GM18951 (cell line): ENCODE measurements around the gene HOXD12.

ENCODE experiments used
- POLR2A ChIP-seq: IDR thresholded peaks from 4 replicates; pipeline ENCODE4 v1.6.1; 2011; ENCODE audit warnings: mild to moderate bottlenecking; ENCODE audit not compliant: insufficient read length, insufficient read depth; ENCODE audit errors: extremely low read depth
- in situ Hi-C: fragments of 300-500 bp; cut with MboI; formaldehyde crosslinking; loops from one replicate; pipeline ENCODE4 v1.12.0; 2022; ENCODE audit warnings: low sequenced_read_pairs, mixed read lengths, inconsistent platforms; ENCODE audit not compliant: unreplicated experiment

Gene HOXD12

DNA sequence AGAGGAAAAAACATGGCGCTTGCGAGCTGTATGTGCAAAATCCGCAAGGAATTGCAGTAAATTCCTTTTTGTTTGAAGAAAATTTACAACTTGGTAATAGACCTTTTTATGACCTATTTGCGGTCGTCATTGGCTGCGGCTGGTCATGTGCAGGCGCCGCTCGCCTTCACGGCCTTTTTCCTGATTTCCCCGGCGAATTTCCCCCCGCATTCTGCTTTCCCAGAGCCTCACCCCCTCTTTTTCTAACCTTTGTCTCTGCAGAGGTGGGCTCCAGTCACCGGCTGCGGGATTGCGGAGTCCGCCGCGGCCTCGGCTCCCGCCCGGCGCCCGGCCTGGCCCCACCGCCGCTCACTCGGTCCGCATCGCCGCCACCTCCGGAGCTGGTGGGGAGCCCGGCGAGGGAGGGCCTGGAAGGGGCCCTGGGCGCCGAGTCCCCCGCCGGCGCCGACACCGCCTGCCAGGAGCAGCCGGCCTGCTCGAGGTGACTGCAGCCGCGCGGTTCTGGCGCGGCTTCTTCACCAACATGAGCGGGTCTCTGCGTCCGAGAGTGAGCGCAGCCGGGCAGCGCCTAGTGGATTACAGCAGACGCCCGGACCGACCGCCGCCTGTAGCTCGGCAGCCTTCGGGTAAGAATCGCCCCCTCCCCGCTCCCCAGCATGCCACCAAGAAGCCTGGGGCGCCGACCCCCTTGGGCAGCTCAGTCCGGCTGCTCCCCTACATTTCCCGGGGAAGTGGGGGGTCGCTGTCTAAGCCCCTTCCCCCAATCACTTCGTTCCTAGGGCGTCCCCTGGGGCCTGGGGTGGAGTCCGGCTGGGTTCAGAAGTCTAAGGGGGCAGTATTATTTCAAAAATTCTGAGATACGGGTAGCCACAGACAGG lies 37.0 kb downstream of the HOXD12 start:
- in situ Hi-C loops, result no loop called here
- TF ChIP-seq POLR2A, result no peak

DNA sequence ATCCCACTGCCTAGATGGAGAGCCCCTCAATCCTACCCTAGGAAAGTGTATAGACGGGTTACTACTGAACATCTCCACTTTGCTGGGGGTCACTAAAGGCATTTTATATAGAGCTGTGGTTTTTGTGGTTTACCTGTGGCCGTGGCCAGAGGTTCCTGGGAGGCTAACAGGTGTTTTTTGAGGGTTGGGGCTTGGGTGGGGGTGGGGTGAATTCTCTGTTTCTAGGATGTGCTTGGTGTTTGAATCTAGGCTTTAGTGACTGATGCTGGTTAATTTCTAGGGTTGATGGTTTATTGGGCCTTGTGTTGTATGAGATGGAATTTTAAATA lies 37.6 kb downstream of the HOXD12 start:
- in situ Hi-C loops, result no loop called here
- TF ChIP-seq POLR2A, result no peak

DNA sequence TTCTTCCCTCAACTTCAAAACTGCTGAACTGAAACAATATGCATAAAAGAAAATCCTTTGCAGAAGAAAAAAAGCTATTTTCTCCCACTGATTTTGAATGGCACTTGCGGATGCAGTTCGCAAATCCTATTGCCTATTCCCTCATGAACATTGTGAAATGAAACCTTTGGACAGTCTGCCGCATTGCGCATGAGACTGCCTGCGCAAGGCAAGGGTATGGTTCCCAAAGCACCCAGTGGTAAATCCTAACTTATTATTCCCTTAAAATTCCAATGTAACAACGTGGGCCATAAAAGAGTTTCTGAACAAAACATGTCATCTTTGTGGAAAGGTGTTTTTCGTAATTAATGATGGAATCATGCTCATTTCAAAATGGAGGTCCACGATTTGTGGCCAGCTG lies 38.3 kb downstream of the HOXD12 start:
- in situ Hi-C loops, result no loop called here
- no peak for TF ChIP-seq POLR2A

DNA sequence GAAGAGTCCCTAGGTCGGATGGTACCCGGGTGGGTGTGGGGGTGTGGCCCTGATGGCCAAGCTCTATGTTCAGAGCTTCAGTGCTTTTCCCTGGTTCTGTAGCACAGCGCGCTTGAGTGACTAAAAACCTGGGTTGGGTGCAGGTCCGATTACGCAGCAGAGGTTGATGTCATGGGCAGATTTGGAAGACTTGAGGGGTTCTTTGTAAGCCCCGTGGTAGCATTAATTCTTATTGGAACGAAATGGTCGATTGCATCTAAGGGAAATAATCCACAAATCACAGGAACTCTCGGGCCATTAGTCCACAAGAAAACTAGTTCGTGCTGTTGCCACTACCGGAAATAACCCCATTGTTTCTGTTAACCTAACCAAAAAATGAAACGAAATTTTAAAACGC lies 38.9 kb downstream of the HOXD12 start:
- TF ChIP-seq POLR2A, result no peak
- in situ Hi-C loops, result no loop called here

DNA sequence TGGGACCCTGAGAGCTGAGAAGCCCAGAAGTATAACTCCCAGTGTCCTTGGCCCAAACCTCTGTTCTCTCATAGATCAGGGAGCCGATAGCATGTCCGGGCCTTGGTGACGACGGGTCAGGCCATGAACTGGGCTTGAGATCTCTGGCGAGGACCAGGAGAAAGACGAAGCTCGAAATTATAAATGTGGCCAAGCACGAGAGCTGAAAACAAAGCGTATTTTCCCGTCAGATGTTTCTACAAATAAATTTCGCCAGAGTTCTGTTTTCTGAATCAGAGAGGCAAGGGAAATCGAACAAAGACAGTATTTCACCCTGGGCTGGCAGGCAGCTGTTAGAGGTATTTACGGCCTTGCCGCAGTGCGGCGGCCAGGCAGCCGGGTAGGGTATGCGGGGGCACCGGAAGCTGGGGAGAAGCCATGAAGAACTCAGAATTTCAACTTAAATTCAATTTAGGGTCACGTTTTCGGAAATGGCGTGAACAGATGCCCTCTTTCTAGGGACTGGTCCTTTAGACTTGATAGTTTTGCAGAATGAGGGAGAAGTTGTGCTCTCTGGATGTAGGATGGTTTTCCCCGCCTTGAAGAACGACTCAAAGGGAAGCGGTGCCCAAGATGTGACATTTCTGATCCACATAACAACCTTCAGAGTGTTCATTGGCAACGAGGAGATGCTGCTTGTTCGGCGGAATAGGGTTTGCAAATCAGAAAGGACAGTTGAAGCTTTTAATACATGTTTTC lies 39.5 kb downstream of the HOXD12 start:
- in situ Hi-C loops, result no loop called here
- no peak for TF ChIP-seq POLR2A

DNA sequence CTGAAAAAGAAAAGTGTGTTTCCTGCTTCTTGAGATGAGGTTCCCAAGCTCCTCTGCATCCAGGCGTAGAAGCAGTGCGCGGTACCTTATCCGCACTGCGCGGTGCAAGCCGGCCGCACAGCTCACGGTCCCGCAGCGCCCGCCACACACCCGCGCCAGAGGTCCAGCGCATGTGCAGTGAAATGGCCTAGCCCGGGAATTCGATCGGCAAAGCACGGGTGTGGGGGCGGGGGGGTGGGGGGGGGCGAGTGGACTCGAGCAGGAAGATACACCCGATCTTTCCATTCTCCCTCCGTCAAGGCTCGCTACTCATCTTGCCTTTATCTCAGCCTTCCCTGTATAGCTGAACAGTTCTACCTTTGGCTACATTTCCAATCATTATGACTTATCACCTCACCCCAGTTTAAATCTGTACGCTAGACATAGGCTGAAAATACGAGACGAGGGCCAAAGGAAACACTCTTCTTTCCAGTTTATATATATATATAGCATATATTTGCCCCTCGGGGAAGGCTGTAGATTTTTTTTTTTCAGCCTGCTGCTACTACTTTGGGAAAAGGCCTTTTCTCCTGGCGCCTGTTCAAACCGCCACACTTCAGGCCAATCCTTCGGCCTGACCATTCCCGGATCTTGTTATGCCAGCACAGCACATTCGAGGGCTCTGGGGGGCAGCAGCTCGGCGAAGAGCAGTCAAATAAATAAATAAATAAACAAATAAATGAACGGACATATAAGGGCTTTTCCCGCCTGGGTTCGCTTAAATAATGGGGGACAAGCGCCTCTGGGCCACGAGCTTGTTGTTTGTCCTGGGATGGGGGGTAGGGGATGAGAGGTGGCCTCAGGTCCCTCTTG lies 40.3 kb downstream of the HOXD12 start:
- TF ChIP-seq POLR2A, result no peak
- in situ Hi-C loops, result loop anchor here (10.0 kb wide), 2 partner anchors 315 to 415 kb away; no protein-coding TSS in a partner anchor

DNA sequence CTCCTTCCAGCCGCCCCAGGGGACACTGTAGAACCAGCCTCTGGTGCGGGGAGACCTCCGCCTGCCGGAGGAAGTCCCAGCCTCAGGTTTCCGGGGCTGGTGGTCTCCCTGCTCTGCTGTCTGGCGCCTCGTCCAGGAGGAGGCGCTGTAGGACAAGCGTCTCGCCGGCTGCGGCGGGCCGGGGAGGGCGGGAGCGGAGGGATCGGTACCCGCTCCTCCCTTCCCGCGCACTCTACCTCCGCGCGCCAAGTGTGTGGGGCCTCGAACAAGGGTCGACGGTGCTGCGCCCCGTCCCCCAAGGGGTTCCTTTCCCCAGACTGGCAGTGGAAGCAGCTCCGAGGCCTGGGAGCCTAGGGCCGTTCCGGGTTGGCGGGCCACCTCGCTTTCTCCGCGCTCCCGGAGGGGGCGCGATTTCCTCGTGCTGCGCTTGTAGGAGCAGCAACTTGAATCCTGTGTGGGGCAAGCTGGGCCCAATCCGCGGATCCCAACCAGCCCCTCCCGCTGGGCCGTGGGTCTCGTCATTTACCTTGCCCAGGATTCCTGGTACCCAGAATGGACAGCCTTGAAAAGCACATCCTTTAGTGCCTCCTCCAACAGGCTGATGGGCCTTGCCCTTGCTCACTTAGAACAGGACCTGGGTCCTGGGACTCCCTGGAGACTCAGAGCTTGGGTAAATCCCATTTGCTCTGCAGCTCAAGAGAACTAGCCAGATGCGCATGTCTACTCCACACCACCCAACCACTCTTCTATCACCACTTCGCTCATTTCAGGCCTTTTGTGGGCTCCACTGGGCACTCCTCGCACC lies 41.1 kb downstream of the HOXD12 start:
- in situ Hi-C loops, result loop anchor here (10.0 kb wide), 2 partner anchors 314 to 414 kb away; no protein-coding TSS in a partner anchor
- no peak for TF ChIP-seq POLR2A

DNA sequence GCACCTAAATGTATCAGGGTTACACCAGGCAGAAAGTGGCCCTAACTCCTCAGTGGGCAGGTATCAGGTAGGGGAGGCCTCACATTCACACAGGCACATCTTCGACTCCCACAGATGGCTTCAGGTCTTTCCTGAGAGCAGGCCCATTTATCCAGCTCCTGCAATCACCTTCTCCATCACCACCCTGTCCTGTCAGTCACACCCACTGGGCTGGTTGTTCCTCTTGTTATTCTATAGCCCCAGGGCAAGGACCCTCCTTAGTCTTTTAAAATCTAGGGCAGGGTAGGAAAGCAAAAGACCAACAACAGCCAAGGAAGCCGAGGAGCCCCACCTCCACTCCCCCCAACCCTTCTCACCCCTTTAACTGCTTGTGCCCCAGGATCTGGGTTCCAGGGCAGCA lies 42.7 kb downstream of the HOXD12 start:
- in situ Hi-C loops, result loop anchor here (10.0 kb wide), 2 partner anchors 313 to 413 kb away; no protein-coding TSS in a partner anchor
- TF ChIP-seq POLR2A, result no peak

DNA sequence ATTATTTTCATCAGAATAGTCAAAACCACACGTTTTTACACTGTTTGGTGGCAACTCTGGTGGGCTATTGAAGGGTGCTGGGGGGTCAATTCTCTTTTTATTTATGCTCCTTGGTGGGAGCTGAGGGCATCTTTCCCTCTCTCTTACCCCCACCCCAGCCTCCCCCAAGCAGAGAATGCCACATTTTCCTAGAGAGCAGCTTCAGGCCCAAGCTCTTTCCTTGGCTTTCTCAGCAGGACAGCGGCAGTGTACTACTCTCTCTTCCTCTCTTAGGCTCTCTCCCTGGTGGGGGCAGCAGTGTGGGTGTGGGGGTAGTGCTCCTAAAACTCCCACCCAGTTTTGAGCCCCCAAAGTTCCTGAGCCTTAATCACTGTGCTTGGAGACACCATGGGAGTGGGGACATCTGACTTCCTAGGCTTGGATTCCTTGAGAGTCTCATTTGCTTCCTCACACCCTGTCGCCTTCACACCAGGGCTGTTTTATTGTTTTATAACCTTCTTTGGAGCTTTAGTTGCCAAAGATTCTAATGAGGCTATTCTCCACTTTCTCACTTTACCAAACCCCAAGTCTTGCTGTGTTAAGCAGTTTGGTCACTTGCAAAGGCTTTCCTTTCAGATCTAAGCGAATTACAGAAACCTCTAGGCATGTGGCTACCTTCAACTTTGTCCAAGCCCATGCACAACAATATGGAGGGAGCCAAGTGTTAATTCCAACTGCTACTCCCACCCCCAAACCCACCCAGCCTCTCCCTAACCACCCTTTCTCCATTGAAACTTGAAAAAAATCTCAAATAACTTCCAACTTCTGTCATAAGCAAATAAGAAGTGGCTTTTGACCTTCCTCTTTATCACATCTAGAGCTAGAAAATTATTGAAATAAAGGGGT lies 45.7 kb downstream of the HOXD12 start:
- in situ Hi-C loops, result loop anchor here (10.0 kb wide), 2 partner anchors 309 to 409 kb away; no protein-coding TSS in a partner anchor
- TF ChIP-seq POLR2A, result no peak

DNA sequence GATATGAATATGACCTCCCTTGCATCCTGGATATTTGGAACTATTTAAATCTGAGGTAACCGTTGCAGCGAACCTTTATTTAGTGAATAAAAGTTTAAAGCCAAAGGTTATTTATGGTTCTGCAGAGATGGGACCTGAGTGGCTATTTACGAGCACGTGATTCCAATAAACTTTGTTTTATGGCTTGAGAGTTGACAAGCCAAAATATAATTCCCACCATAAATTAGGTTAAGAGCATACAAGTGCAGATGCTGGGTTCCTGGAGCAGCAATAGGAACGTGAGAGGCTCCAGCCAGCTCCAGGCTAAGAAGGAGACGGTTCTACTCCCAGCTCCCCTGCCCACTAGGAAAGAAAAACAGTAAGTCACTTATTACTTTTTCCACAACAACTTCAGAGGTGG lies 46.5 kb downstream of the HOXD12 start:
- in situ Hi-C loops, result loop anchor here (10.0 kb wide), 2 partner anchors 309 to 409 kb away; no protein-coding TSS in a partner anchor
- no peak for TF ChIP-seq POLR2A

DNA sequence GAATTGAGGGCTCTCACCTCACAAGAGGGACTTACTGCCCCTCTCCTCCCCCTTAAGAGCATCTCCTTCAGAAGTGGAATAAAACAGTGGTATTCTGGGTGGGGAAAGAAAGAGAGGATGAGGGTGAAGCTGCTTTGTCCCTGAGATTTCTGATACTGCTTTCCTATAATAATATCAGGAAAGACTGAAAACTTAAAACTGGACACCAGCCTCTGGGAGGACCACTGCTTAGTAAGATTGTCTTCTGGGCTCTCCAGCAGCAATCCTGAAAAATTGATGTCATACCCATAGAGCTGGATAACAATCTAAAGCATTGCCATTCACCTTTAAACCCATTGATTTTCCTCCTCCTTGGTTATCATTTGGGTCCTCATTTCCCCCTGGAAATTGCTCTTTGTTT lies 47.0 kb downstream of the HOXD12 start:
- no peak for TF ChIP-seq POLR2A
- in situ Hi-C loops, result loop anchor here (10.0 kb wide), 2 partner anchors 308 to 408 kb away; no protein-coding TSS in a partner anchor
